K562 (cell line): Measurements from ENCODE around the gene SPATA12. TPM values are rescaled to one million over a fixed set of nuclear protein-coding genes. Genes with fewer than 3 reads are reported as not detected.

Experiments used
- ETV6 ChIP-seq, 3 experiments: fragments of 150-350 bp in 1 of 3; sonication (generic) in 1 of 3; formaldehyde crosslinking in 1 of 3; IDR thresholded peaks; 2 replicates each; pipeline versions ENCODE4 v1.6.1 to v1.8.0; 2014 to 2022; ENCODE audit warnings: borderline replicate concordance in 2 of 3, low read depth in 2 of 3, antibody characterized with exemption in 1 of 3, low read length in 1 of 3, mild to moderate bottlenecking in 1 of 3, missing genetic modification reagents in 1 of 3
- GTF2F1 ChIP-seq: IDR thresholded peaks from 2 replicates; pipeline ENCODE4 v1.6.1; 2011; ENCODE audit warnings: low read depth, low read length, improper control_type of control experiment
- HDAC6 ChIP-seq: IDR thresholded peaks from 2 replicates; pipeline ENCODE4 v1.6.1; 2012; ENCODE audit warnings: low read depth, mild to moderate bottlenecking, control low read depth, inconsistent platforms, low read length, moderate library complexity
- MTA3 ChIP-seq: fragments of 450-650 bp; formaldehyde crosslinking; IDR thresholded peaks from 2 replicates; pipeline ENCODE4 v1.6.1; 2017; ENCODE audit warnings: mild to moderate bottlenecking, borderline replicate concordance
- ZKSCAN8 ChIP-seq: fragments of 200-800 bp; sonication (Bioruptor generic); IDR thresholded peaks from 2 replicates; pipeline ENCODE4 v1.6.1; 2016; ENCODE audit warnings: missing genetic modification characterization, missing compliant biosample characterization
- ZNF239 ChIP-seq: fragments of 250-450 bp; sonication (Bioruptor Pico); IDR thresholded peaks from 2 replicates; pipeline ENCODE4 v1.4.0; 2020; ENCODE audit warnings: mild to moderate bottlenecking
- polyA plus RNA-seq, 8 experiments: library from polyadenylated mRNA; depleted of rRNA in 4 of 8; stranded (reverse) in 5 of 8; unstranded in 3 of 8; fragments of >200 nt; fragmentation: Nextera tagmentation in 2 of 8; fragmentation: Illumina TruSeq in 1 of 8; extraction: Ambion mirVana in 2 of 8; extraction: Trizol in 1 of 8; gene quantifications; 2 replicates each; pipeline versions ENCODE4 v1.2.1 to v1.2.3, GENCODE V29; 2011 to 2014; ENCODE audit warnings: inconsistent platforms in 1 of 8, missing spikeins in 1 of 8
- total RNA-seq, 7 experiments: library from RNA; depleted of rRNA in 6 of 7; stranded (reverse); fragments of >200 nt in 6 of 7; fragmentation: Illumina TruSeq in 2 of 7; extraction: Trizol in 2 of 7; gene quantifications; 2 replicates each; pipeline versions ENCODE4 v1.2.1 to v1.2.3, GENCODE V29; 2011 to 2021; ENCODE audit warnings: low replicate concordance in 1 of 7
- TF ChIP-seq, protein P1 (sequence below), 2 experiments: fragments of 450-650 bp; formaldehyde crosslinking in 1 of 2; IDR thresholded peaks; 2 replicates each; pipeline versions ENCODE4 v1.4.0 to v1.6.1; 2014 to 2020; ENCODE audit warnings: mild to moderate bottlenecking in 2 of 2, borderline replicate concordance in 1 of 2, low read depth in 1 of 2
- TF ChIP-seq, protein P2 (sequence below): sonication (generic); formaldehyde crosslinking; IDR thresholded peaks from 2 replicates; pipeline ENCODE4 v1.8.1; 2022; ENCODE audit warnings: missing genetic modification reagents
- TF ChIP-seq, protein P3 (sequence below): sonication (generic); formaldehyde crosslinking; IDR thresholded peaks from 2 replicates; pipeline ENCODE4 v1.8.1; 2023; ENCODE audit warnings: mild to moderate bottlenecking, missing genetic modification reagents
- TF ChIP-seq, protein P4 (sequence below): fragments of 450-650 bp; formaldehyde crosslinking; IDR thresholded peaks from 2 replicates; pipeline ENCODE4 v1.4.0; 2020; ENCODE audit warnings: mild to moderate bottlenecking, moderate library complexity

The SPATA12 gene
- total and polyA plus RNA-seq, 9 of the 15 experiments (the other 6 are each of a cell fraction or from before 2014, with no cell fraction given), result not detected

DNA sequence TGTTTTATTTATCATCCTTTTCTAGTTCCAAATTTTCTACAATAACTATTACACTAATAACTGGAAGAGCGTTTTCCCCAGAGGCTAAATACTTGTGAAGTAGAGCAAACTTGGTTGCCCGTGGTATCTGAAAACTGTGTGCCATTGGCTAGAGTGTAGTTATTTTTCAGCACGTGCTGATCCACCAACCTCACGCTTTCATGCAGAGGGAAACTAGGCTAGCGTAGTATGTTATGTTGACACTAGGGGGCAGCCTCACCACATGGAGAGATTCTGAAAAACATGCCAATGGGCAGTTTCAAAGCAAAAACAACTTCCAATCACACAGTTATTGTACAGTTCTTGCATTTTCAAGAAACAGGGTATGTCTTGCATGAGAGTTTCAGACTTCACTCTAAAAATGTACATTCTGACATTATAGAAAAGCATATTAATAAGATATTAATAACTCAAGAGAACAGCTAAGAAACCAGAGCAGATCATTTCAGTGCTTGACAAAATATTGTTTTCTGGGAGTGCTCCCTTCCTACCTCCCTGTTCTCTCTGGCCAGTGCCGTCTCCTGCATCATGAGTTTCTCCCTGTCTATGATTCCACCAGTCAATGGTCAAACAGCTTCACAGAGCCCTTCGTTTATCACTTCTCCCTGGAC, 39.7 kb downstream of the SPATA12 start (continued):
- TF ChIP-seq, protein P1, sequence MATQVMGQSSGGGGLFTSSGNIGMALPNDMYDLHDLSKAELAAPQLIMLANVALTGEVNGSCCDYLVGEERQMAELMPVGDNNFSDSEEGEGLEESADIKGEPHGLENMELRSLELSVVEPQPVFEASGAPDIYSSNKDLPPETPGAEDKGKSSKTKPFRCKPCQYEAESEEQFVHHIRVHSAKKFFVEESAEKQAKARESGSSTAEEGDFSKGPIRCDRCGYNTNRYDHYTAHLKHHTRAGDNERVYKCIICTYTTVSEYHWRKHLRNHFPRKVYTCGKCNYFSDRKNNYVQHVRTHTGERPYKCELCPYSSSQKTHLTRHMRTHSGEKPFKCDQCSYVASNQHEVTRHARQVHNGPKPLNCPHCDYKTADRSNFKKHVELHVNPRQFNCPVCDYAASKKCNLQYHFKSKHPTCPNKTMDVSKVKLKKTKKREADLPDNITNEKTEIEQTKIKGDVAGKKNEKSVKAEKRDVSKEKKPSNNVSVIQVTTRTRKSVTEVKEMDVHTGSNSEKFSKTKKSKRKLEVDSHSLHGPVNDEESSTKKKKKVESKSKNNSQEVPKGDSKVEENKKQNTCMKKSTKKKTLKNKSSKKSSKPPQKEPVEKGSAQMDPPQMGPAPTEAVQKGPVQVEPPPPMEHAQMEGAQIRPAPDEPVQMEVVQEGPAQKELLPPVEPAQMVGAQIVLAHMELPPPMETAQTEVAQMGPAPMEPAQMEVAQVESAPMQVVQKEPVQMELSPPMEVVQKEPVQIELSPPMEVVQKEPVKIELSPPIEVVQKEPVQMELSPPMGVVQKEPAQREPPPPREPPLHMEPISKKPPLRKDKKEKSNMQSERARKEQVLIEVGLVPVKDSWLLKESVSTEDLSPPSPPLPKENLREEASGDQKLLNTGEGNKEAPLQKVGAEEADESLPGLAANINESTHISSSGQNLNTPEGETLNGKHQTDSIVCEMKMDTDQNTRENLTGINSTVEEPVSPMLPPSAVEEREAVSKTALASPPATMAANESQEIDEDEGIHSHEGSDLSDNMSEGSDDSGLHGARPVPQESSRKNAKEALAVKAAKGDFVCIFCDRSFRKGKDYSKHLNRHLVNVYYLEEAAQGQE (IDR thresholded peaks at IDR 0.05; ENCODE audit: borderline replicate concordance), result peak; percentile 68
- TF ChIP-seq, protein P1 (CRISPR knock-in tag; IDR thresholded peaks at IDR 0.05; ENCODE audit: low read depth), result no peak
- TF ChIP-seq GTF2F1 (no peak), HDAC6 (no peak), ZKSCAN8 (CRISPR knock-in tag) (no peak), ZNF239 (no peak), MTA3 (0 out of 2 replicates have a peak, but pooled peaks have one; percentile 16), ETV6 (IDR thresholded peaks at IDR 0.05; ENCODE audit: borderline replicate concordance in 1 of 2, low read depth in 2 of 2, low read length in 1 of 2) (no peak), ETV6 (CRISPR knock-in tag; IDR thresholded peaks at IDR 0.05; ENCODE audit: borderline replicate concordance) (no peak)
- TF ChIP-seq, protein P2, sequence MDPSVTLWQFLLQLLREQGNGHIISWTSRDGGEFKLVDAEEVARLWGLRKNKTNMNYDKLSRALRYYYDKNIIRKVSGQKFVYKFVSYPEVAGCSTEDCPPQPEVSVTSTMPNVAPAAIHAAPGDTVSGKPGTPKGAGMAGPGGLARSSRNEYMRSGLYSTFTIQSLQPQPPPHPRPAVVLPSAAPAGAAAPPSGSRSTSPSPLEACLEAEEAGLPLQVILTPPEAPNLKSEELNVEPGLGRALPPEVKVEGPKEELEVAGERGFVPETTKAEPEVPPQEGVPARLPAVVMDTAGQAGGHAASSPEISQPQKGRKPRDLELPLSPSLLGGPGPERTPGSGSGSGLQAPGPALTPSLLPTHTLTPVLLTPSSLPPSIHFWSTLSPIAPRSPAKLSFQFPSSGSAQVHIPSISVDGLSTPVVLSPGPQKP (CRISPR knock-in tag), result no peak
- TF ChIP-seq, protein P3, sequence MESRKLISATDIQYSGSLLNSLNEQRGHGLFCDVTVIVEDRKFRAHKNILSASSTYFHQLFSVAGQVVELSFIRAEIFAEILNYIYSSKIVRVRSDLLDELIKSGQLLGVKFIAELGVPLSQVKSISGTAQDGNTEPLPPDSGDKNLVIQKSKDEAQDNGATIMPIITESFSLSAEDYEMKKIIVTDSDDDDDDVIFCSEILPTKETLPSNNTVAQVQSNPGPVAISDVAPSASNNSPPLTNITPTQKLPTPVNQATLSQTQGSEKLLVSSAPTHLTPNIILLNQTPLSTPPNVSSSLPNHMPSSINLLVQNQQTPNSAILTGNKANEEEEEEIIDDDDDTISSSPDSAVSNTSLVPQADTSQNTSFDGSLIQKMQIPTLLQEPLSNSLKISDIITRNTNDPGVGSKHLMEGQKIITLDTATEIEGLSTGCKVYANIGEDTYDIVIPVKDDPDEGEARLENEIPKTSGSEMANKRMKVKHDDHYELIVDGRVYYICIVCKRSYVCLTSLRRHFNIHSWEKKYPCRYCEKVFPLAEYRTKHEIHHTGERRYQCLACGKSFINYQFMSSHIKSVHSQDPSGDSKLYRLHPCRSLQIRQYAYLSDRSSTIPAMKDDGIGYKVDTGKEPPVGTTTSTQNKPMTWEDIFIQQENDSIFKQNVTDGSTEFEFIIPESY (CRISPR knock-in tag), result 0 out of 2 replicates have a peak, but pooled peaks have one; percentile 30
- TF ChIP-seq, protein P4, sequence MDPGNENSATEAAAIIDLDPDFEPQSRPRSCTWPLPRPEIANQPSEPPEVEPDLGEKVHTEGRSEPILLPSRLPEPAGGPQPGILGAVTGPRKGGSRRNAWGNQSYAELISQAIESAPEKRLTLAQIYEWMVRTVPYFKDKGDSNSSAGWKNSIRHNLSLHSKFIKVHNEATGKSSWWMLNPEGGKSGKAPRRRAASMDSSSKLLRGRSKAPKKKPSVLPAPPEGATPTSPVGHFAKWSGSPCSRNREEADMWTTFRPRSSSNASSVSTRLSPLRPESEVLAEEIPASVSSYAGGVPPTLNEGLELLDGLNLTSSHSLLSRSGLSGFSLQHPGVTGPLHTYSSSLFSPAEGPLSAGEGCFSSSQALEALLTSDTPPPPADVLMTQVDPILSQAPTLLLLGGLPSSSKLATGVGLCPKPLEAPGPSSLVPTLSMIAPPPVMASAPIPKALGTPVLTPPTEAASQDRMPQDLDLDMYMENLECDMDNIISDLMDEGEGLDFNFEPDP (CRISPR knock-in tag), result no peak
